ENCODE data around the gene TDRD7.

GRCh38 chr9:97372580-97372979 is 39.3 kb upstream of the TDRD7 start:
- TF ChIP-seq EZH2 (IDR thresholded peaks at IDR 0.05) (no peak), POLR2AphosphoS5 (IDR thresholded peaks at IDR 0.05; ENCODE audit: borderline replicate concordance, low read depth, low read length) (no peak)

All from SK-N-MC (cell line).